HCT116 (cell line): ENCODE data around the gene RTKN2.

Experiments
- CBX3 ChIP-seq: IDR thresholded peaks from 2 replicates; pipeline ENCODE4 v1.6.1; 2012; ENCODE audit warnings: low read depth
- CTCF ChIP-seq, 3 experiments: fragments of 200-600 bp in 1 of 3; sonication (generic) in 1 of 3; IDR thresholded peaks in 2 of 3; conservative IDR thresholded peaks in 1 of 3; 2 replicates each; pipeline ENCODE4 v1.5.1; 2012 to 2017; ENCODE audit warnings: low read depth in 2 of 3, low read length in 2 of 3, antibody characterized with exemption in 1 of 3, borderline replicate concordance in 1 of 3, control low read depth in 1 of 3, mild to moderate bottlenecking in 1 of 3, mixed read lengths in 1 of 3, mixed run types in 1 of 3, moderate library complexity in 1 of 3; ENCODE audit not compliant: insufficient read depth in 1 of 3
- EZH2 ChIP-seq: fragments of 200-600 bp; sonication (generic); IDR thresholded peaks from 2 replicates; pipeline ENCODE4 v1.6.1; 2017; ENCODE audit warnings: antibody characterized with exemption, mixed run types
- MAX ChIP-seq: IDR thresholded peaks from 2 replicates; pipeline ENCODE4 v1.6.1; 2012
- POLR2A ChIP-seq: IDR thresholded peaks from 2 replicates; pipeline ENCODE4 v1.7.0; 2011; ENCODE audit warnings: borderline replicate concordance; ENCODE audit not compliant: insufficient read depth, insufficient read length; ENCODE audit errors: extremely low read depth
- POLR2AphosphoS5 ChIP-seq: IDR thresholded peaks from 2 replicates; pipeline ENCODE4 v1.6.1; 2011; ENCODE audit warnings: mild to moderate bottlenecking, low read depth, low read length, moderate library complexity
- REST ChIP-seq: IDR thresholded peaks from 2 replicates; pipeline ENCODE4 v1.6.1; 2012; ENCODE audit warnings: low read depth
- YY1 ChIP-seq: IDR thresholded peaks from 2 replicates; pipeline ENCODE4 v1.6.1; 2011; ENCODE audit warnings: low read length, low read depth, moderate library complexity, mild to moderate bottlenecking; ENCODE audit not compliant: insufficient replicate concordance; ENCODE audit errors: extremely low read depth
- ZNF274 ChIP-seq: fragments of 200-500 bp; sonication (Bioruptor generic); IDR thresholded peaks from 2 replicates; pipeline ENCODE4 v1.6.1; 2014; ENCODE audit warnings: mild to moderate bottlenecking, low read depth, low read length, inconsistent platforms

GRCh38 chr10:62264126-62264525, 4.5 kb downstream of the RTKN2 start:
- TF ChIP-seq EZH2 (no peak), CTCF (IDR thresholded peaks at IDR 0.05 in 2 of 3, conservative IDR thresholded peaks at IDR 0.05 in 1 of 3; ENCODE audit: borderline replicate concordance in 1 of 3, insufficient read depth in 1 of 3, low read depth in 2 of 3, low read length in 2 of 3) (no peak), POLR2A (no peak), ZNF274 (no peak), POLR2AphosphoS5 (no peak), CBX3 (no peak), YY1 (no peak), MAX (no peak), REST (no peak)
